Esophagus muscularis mucosa (tissue), 4 donors: ENCODE data around the gene NTRK2. TPM values are rescaled to one million over a fixed set of nuclear protein-coding genes. Genes with fewer than 3 reads are reported as not detected.

Source experiments
- DNase-seq: peaks from one replicate; pipeline ENCODE4 v3.0.0-alpha.2; 2017; ENCODE audit errors: extremely low spot score
- H3K27ac ChIP-seq, 4 donors: fragments of 200-600 bp; sonication (generic); replicated peaks in 1 of 4; 1 replicate in 3 of 4; 2 replicates in 1 of 4; pipeline ENCODE4 v1.5.1; 2016 to 2019; ENCODE audit warnings: mild to moderate bottlenecking in 1 of 4
- H3K27me3 ChIP-seq, 4 donors: fragments of 200-600 bp; sonication (generic); one replicate each; pipeline versions ENCODE4 v1.5.1 to v1.6.0; 2016 to 2019
- H3K36me3 ChIP-seq, 4 donors: fragments of 200-600 bp; sonication (generic); one replicate each; pipeline ENCODE4 v1.5.1; 2016 to 2019
- H3K4me1 ChIP-seq, 4 donors: fragments of 200-600 bp; sonication (generic); one replicate each; pipeline ENCODE4 v1.5.1; 2016 to 2019
- H3K4me3 ChIP-seq, 4 donors: fragments of 200-600 bp; sonication (generic); 1 replicate in 2 of 4; 2 replicates in 2 of 4; pipeline ENCODE4 v1.5.1; 2016 to 2019; ENCODE audit warnings: mild to moderate bottlenecking in 4 of 4, moderate library complexity in 1 of 4
- H3K9me3 ChIP-seq, 4 donors: fragments of 200-600 bp; sonication (generic); 1 replicate in 3 of 4; 2 replicates in 1 of 4; pipeline ENCODE4 v1.5.1; 2016 to 2019
- CTCF ChIP-seq, 3 experiments: fragments of 200-600 bp in 2 of 3; fragments of 450-650 bp in 1 of 3; sonication (generic) in 2 of 3; IDR thresholded peaks; one replicate each; pipeline ENCODE4 v1.5.1; 2017 to 2019; ENCODE audit warnings: antibody characterized with exemption in 3 of 3, mild to moderate bottlenecking in 2 of 3, moderate library complexity in 1 of 3
- EP300 ChIP-seq: sonication (generic); formaldehyde crosslinking; IDR thresholded peaks from one replicate; pipeline ENCODE4 v1.6.1; 2017; ENCODE audit warnings: antibody characterized with exemption
- POLR2A ChIP-seq: fragments of 450-650 bp; IDR thresholded peaks from one replicate; pipeline ENCODE4 v1.6.1; 2017; ENCODE audit warnings: antibody characterized with exemption, moderate library complexity, mild to moderate bottlenecking, low read depth
- POLR2AphosphoS5 ChIP-seq, 2 donors: sonication (generic); formaldehyde crosslinking; IDR thresholded peaks; one replicate each; pipeline ENCODE4 v1.6.1; 2017; ENCODE audit warnings: antibody characterized with exemption in 2 of 2
- WGBS: methylation state at CpG from one replicate; pipeline ENCODE4 v1.1.5; 2018; 5-methylcytosine and 5-hydroxymethylcytosine counted together
- intact Hi-C: fragments of 100-400 bp; cut with DNase I; formaldehyde crosslinking; loops from one replicate; pipeline ENCODE4 v1.15.1; 2023
- total RNA-seq, 4 donors: library from RNA; depleted of rRNA; stranded (reverse); fragments of >200 nt; gene quantifications; one replicate each; pipeline versions ENCODE4 v1.1.0 to v1.2.1, GENCODE V29; 2016

The NTRK2 gene
- total RNA-seq, 4 donors from 2014 or later: 1.2 to 6.3 (median 5.5) TPM

- Histone ChIP-seq H3K4me1 (no peaks in the 10 kb centered on the region), H3K27ac (no peak overlapping the region), H3K36me3 (no peaks in the 10 kb centered on the region), H3K4me3 (no peak overlapping the region), H3K27me3 (no peaks in the 10 kb centered on the region), H3K9me3 (no peaks in the 10 kb centered on the region)
- intact Hi-C loops: no loop called here
- TF ChIP-seq CTCF (IDR thresholded peaks at IDR 0.05) (no peak), POLR2AphosphoS5 (IDR thresholded peaks at IDR 0.05) (no peak), EP300 (no peak), POLR2A (no peak)
- DNase-seq: peak; percentile 19
- WGBS: 65% methylated on average over 1 of the region's 1 CpG
Observed at GRCh38 chr9:84736536-84736935, 67.0 kb downstream of the NTRK2 start.

- no peak overlapping the region for H3K4me3 ChIP-seq
- no peaks in the 10 kb centered on the region for H3K4me1 ChIP-seq
- no peak for TF ChIP-seq POLR2AphosphoS5 (IDR thresholded peaks at IDR 0.05)
- 48% methylated on average over 1 of the region's 1 CpG for whole genome bisulfite sequencing
- peak; percentile 12 for DNase-seq
- no peaks in the 10 kb centered on the region for H3K9me3 ChIP-seq
- H3K27ac ChIP-seq: no peak overlapping the region
- H3K27me3 ChIP-seq: no peaks in the 10 kb centered on the region
- no peaks in the 10 kb centered on the region for H3K36me3 ChIP-seq
- intact Hi-C loops: no loop called here
Observed at GRCh38 chr9:84738353-84738752, 68.8 kb downstream of the NTRK2 start.

GRCh38 chr9:84742261-84742660 is 72.7 kb downstream of the NTRK2 start:
- H3K9me3 ChIP-seq: no peaks in the 10 kb centered on the region
- no peaks in the 10 kb centered on the region for H3K27me3 ChIP-seq
- no peaks in the 10 kb centered on the region for H3K36me3 ChIP-seq
- no peak overlapping the region for H3K27ac ChIP-seq
- H3K4me1 ChIP-seq: no peaks in the 10 kb centered on the region
- TF ChIP-seq CTCF (IDR thresholded peaks at IDR 0.05) (no peak), POLR2AphosphoS5 (IDR thresholded peaks at IDR 0.05) (no peak), EP300 (no peak), POLR2A (no peak)
- H3K4me3 ChIP-seq: no peak overlapping the region
- peak; percentile 70 for DNase-seq
- intact Hi-C loops: no loop called here
- WGBS: 89% methylated on average over 4 of the region's 4 CpGs

- no peak overlapping the region for H3K4me3 ChIP-seq
- no peaks in the 10 kb centered on the region for H3K4me1 ChIP-seq
- WGBS: 93% methylated on average over 7 of the region's 7 CpGs
- intact Hi-C loops: no loop called here
- H3K9me3 ChIP-seq: no peaks in the 10 kb centered on the region
- DNase-seq: no peak
- no peak overlapping the region for H3K27ac ChIP-seq
- no peaks in the 10 kb centered on the region for H3K36me3 ChIP-seq
- no peaks in the 10 kb centered on the region for H3K27me3 ChIP-seq
- no peak for TF ChIP-seq POLR2A
- TF ChIP-seq CTCF (IDR thresholded peaks at IDR 0.05): no peak
- TF ChIP-seq EP300: no peak
- no peak for TF ChIP-seq POLR2AphosphoS5 (IDR thresholded peaks at IDR 0.05)
Observed at GRCh38 chr9:84744195-84744594, 74.7 kb downstream of the NTRK2 start.

- H3K4me3 ChIP-seq: no peak overlapping the region
- H3K9me3 ChIP-seq: no peaks in the 10 kb centered on the region
- no peaks in the 10 kb centered on the region for H3K27me3 ChIP-seq
- intact Hi-C loops: no loop called here
- no peak for TF ChIP-seq CTCF (IDR thresholded peaks at IDR 0.05)
- no peak for TF ChIP-seq POLR2A
- no peak for TF ChIP-seq EP300
- TF ChIP-seq POLR2AphosphoS5 (IDR thresholded peaks at IDR 0.05): no peak
- DNase-seq: peak; percentile 70
- no peaks in the 10 kb centered on the region for H3K36me3 ChIP-seq
- H3K4me1 ChIP-seq: no peaks in the 10 kb centered on the region
- 91% methylated on average over 11 of the region's 11 CpGs for WGBS
- H3K27ac ChIP-seq: no peak overlapping the region
Observed at GRCh38 chr9:84744726-84745125, 75.2 kb downstream of the NTRK2 start.
